GM18870 (cell line): ENCODE measurements around the gene GREB1.

Source experiments
- ATAC-seq: cut with Tn5 transposase; IDR thresholded peaks from one replicate; pipeline ENCODE4 v1.9.1; 2021; ENCODE audit warnings: moderate library complexity; ENCODE audit not compliant: unreplicated experiment

The GREB1 gene

DNA sequence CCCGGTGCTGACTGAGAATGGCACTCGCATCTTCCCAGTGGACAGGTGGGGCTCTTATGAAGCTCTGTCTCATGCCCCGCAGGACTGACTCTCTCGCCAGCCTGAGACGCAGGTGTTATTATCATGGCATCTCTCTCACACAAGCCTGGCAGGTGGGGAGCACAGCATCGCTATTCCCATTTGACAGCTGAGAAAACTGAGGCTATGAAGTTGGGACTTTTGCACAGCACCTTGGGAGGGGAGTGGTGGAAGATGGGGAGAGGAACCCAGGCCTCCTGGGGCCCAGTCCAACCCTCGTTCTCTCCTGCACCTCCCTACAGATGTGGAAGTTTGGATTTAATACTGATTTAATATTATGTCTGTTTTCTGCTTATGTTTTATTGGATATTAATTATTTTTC, 145.2 kb downstream of the GREB1 start:
- no peak for ATAC-seq

- no peak for ATAC-seq
These were observed 145.8 kb downstream of the GREB1 start for GRCh38 chr2:11679486-11680181.

GRCh38 chr2:11680182-11680900, 146.5 kb downstream of the GREB1 start:
- ATAC-seq: no peak

- no peak for ATAC-seq
These were observed 147.3 kb downstream of the GREB1 start for GRCh38 chr2:11680901-11681721.

- no peak for ATAC-seq
These were observed 148.1 kb downstream of the GREB1 start for GRCh38 chr2:11681722-11682589.

DNA sequence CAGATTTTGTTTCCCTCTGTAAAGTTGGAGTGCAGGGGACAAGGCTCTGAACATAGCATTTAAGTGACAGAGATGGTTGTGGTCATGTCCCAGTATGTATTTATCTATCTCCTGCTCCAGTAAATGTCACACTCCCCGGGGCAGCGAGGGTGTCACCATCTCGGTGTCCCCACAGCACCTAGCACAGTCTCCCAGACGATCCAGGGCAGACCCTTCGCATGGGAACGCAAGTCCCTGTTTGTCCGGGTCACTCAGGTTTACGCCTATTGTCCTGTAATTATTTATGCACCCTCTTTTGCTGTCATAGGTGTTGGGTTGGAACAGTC, 148.7 kb downstream of the GREB1 start:
- no peak for ATAC-seq

- no peak for ATAC-seq
These were observed 149.6 kb downstream of the GREB1 start for GRCh38 chr2:11683476-11683875.

- no peak for ATAC-seq
These were observed 150.1 kb downstream of the GREB1 start for GRCh38 chr2:11683966-11684365.

DNA sequence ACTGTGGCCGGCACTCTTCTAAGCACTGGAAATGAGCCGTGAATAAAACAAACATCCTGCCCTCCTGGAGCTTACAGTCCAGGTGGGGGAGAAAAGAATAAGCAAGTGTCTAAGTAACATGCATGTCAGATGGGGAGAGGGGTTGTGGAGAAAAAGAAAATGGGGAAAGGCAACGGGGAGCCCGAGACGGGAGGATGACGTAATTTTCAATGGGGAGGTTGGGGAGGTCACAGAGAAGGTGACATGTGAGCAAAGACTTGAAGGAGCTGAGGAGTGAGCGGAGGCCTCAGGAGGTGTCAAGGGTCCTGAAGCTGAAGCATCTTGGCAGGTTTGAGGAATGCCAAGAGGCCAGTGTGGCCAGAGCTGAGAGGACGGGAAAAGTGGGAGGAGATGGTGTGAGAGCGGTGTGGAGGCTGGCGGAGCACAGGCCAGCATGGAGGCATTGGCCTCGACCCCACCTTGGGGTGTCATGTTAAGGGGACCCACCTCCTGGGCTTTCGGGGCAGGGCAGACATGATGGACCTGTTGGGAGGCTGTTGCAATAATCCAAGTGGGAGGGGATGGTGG, 151.1 kb downstream of the GREB1 start:
- no peak for ATAC-seq

GRCh38 chr2:11685906-11686470, 152.1 kb downstream of the GREB1 start:
- ATAC-seq: no peak

GRCh38 chr2:11687736-11688135, 153.9 kb downstream of the GREB1 start:
- no peak for ATAC-seq

- ATAC-seq: peak; percentile 63
These were observed 154.6 kb downstream of the GREB1 start for GRCh38 chr2:11688222-11689069.

DNA sequence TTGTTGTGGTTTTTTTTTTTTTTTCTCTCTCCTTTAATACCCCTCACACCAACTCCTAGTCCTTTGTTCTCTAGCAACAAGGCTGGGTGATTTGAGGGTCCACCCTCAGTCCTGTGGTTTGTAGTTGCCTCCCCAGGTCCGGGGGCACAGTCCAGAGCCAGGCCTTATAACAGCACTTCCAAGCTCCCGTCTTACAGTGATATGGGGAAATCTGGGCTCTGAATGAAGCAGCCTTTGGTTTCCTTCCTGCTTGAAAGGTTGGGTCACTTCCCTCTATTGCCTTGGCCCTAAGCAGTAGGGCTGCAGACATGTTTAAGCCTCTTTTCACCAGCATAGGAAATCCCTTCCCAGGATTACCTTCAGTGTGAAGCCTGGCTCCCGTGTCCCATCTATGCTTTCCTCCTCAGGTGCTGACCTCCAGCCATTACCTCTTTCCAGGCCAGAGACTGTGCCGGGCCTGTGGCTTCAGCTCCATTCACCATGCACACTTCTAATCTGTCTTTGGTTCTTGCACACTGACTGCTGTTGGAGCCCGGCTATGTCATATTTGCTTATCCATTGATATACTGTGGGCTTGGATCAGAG, 157.3 kb downstream of the GREB1 start:
- no peak for ATAC-seq
